Subcutaneous adipose tissue (tissue), 4 donors: Measurements from ENCODE around the gene CYP11A1. TPM values are rescaled to one million over a fixed set of nuclear protein-coding genes. Genes with fewer than 3 reads are reported as not detected.

Experiments used
- CTCF ChIP-seq: fragments of 450-650 bp; IDR thresholded peaks from one replicate; pipeline ENCODE4 v1.5.1; 2016; ENCODE audit warnings: low read depth, mild to moderate bottlenecking, control low read depth, antibody characterized with exemption, moderate library complexity
- total RNA-seq, 4 donors: library from RNA; depleted of rRNA; stranded (reverse); fragments of >200 nt; gene quantifications; one replicate each; pipeline ENCODE4 v1.1.0, GENCODE V29; 2016

Gene CYP11A1
- total RNA-seq, 4 donors from 2014 or later: 1.6 to 3.6 (median 2.5) TPM

GRCh38 chr15:74374648-74375302, 7.3 kb upstream of the CYP11A1 start:
- no peak for TF ChIP-seq CTCF

GRCh38 chr15:74373731-74374647, 6.5 kb upstream of the CYP11A1 start:
- no peak for TF ChIP-seq CTCF

GRCh38 chr15:74373056-74373650, 5.7 kb upstream of the CYP11A1 start:
- TF ChIP-seq CTCF: no peak

- TF ChIP-seq CTCF: no peak
These were observed 3.0 kb upstream of the CYP11A1 start for GRCh38 chr15:74370471-74370870.

GRCh38 chr15:74369756-74370155, 2.3 kb upstream of the CYP11A1 start:
- TF ChIP-seq CTCF: no peak

GRCh38 chr15:74369084-74369745, 1.8 kb upstream of the CYP11A1 start:
- TF ChIP-seq CTCF: no peak
